ENCODE data around the gene CHRNA9.
A peak's percentile ranks its signal among the peaks of the same experiment; 100 is the strongest.

CHRNA9 gene

GRCh38 chr4:40308528-40309122 lies 26.5 kb upstream of the CHRNA9 start:
- no peak for DNase-seq (ENCODE audit: low read depth in 2 of 2)

- peak; percentile 87 to 90 for DNase-seq (ENCODE audit: low read depth in 2 of 2)
Measured at GRCh38 chr4:40309250-40309774, 25.8 kb upstream of the CHRNA9 start.

- no peak for DNase-seq (ENCODE audit: low read depth in 2 of 2)
Measured at GRCh38 chr4:40310225-40310624, 24.9 kb upstream of the CHRNA9 start.

GRCh38 chr4:40311811-40312346 lies 23.3 kb upstream of the CHRNA9 start:
- no peak for DNase-seq (ENCODE audit: low read depth in 2 of 2)

- no peak for DNase-seq (ENCODE audit: low read depth in 2 of 2)
Measured at GRCh38 chr4:40314951-40315350, 20.2 kb upstream of the CHRNA9 start.

GRCh38 chr4:40316333-40316781 lies 18.8 kb upstream of the CHRNA9 start:
- peak in 1 of 2 donors; percentile 15 for DNase-seq (ENCODE audit: low read depth in 2 of 2)

GRCh38 chr4:40316782-40317635 lies 18.1 kb upstream of the CHRNA9 start:
- DNase-seq (ENCODE audit: low read depth in 2 of 2): peak; percentile 34 to 41

- no peak for DNase-seq (ENCODE audit: low read depth in 2 of 2)
Measured at GRCh38 chr4:40317916-40318658, 17.0 kb upstream of the CHRNA9 start.

- DNase-seq (ENCODE audit: low read depth in 2 of 2): no peak
Measured at GRCh38 chr4:40321574-40322275, 13.4 kb upstream of the CHRNA9 start.

- DNase-seq (ENCODE audit: low read depth in 2 of 2): no peak
Measured at GRCh38 chr4:40322811-40323210, 12.3 kb upstream of the CHRNA9 start.

GRCh38 chr4:40323866-40324265 lies 11.3 kb upstream of the CHRNA9 start:
- no peak for DNase-seq (ENCODE audit: low read depth in 2 of 2)

- peak; percentile 16 to 24 for DNase-seq (ENCODE audit: low read depth in 2 of 2)
Measured at GRCh38 chr4:40325406-40326019, 9.6 kb upstream of the CHRNA9 start.

- no peak for DNase-seq (ENCODE audit: low read depth in 2 of 2)
Measured at GRCh38 chr4:40327340-40327739, 7.8 kb upstream of the CHRNA9 start.

GRCh38 chr4:40328383-40328782 lies 6.8 kb upstream of the CHRNA9 start:
- DNase-seq (ENCODE audit: low read depth in 2 of 2): no peak

- no peak for DNase-seq (ENCODE audit: low read depth in 2 of 2)
Measured at GRCh38 chr4:40329805-40330204, 5.3 kb upstream of the CHRNA9 start.

- DNase-seq (ENCODE audit: low read depth in 2 of 2): no peak
Measured at GRCh38 chr4:40330536-40330935, 4.6 kb upstream of the CHRNA9 start.

- DNase-seq (ENCODE audit: low read depth in 2 of 2): no peak
Measured at GRCh38 chr4:40331101-40331745, 3.9 kb upstream of the CHRNA9 start.

GRCh38 chr4:40331961-40332360 lies 3.2 kb upstream of the CHRNA9 start:
- DNase-seq (ENCODE audit: low read depth in 2 of 2): no peak

GRCh38 chr4:40333921-40334352 lies 1.2 kb upstream of the CHRNA9 start:
- DNase-seq (ENCODE audit: low read depth in 2 of 2): no peak

GRCh38 chr4:40335525-40335894 lies 377 bp downstream of the CHRNA9 start:
- no peak for DNase-seq (ENCODE audit: low read depth in 2 of 2)
